Measurements from ENCODE around the gene UQCRC2.
"Not testable (repeated sequence)": the region's sequence is repeated elsewhere in the genome, so short reads cannot be mapped to it uniquely, and the experiment has no call there.

UQCRC2 gene

GRCh38 chr16:22012241-22012640 is 59.1 kb downstream of the UQCRC2 start:
- H3K4me3 ChIP-seq (ENCODE audit: low read depth, low read length) = no peak overlapping the region
- no peak for TF ChIP-seq CTCF (IDR thresholded peaks at IDR 0.05; ENCODE audit: low read depth, low read length)

- no peak overlapping the region for H3K4me3 ChIP-seq (ENCODE audit: low read depth, low read length)
- TF ChIP-seq CTCF (IDR thresholded peaks at IDR 0.05; ENCODE audit: low read depth, low read length) = no peak
Observed at GRCh38 chr16:22013486-22013885, 60.3 kb downstream of the UQCRC2 start.

DNA sequence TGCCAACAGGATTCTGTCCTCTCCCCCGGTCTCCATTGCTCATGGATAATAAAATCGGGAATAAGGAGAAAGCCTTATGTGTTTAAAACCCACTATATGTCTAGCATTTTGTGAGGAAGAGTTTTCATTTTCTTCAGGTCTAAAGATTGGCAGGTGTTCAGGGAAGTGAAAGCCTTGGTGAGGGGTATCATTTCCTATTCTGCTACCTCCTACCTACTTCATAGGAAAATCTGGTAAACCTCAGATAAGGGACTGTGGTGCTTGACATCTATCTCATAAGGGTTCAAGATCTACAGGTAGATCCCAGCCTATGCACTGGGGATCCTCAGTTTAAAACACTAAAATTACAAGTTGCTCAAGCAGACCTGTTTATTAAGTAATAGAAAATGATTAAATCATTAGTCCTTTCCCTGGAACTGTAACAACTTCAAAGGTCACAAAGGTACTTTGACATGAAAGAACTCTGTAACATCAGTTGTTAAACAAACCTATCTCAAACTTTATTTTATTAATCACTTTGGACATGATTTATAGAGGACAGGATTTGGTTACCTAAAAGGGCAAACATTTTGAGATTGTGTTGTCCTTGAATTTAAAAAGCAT is 61.2 kb downstream of the UQCRC2 start:
- TF ChIP-seq CTCF (IDR thresholded peaks at IDR 0.05; ENCODE audit: low read depth, low read length) = no peak
- no peak overlapping the region for H3K4me3 ChIP-seq (ENCODE audit: low read depth, low read length)

DNA sequence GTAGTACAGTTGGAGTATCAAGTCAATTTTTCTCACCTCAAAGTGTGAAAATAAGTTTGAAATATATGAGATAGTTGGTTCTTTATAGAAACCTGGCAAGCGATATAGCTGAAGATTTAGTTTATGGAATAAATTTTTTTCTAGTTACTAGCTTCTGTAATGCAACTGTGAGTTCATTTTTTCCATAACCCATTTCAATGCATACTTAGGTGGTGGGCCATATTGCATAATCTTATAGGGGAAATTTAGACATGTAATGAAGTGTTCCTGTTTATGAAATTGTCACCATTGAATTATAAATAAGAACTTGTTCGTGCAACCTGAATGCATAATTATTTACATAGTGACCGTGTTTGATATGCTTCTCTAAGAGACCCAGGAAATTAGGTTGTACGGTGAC is 63.8 kb downstream of the UQCRC2 start:
- no peak for TF ChIP-seq CTCF (IDR thresholded peaks at IDR 0.05; ENCODE audit: low read depth, low read length)

GRCh38 chr16:22018559-22018958 is 65.4 kb downstream of the UQCRC2 start:
- no peak overlapping the region for H3K4me3 ChIP-seq (ENCODE audit: low read depth, low read length)
- TF ChIP-seq CTCF (IDR thresholded peaks at IDR 0.05; ENCODE audit: low read depth, low read length) = no peak

More for the DNA sequence above, 63.8 kb downstream of the UQCRC2 start:
- H3K4me3 ChIP-seq (ENCODE audit: low read depth, low read length) = no peak overlapping the region

- H3K4me3 ChIP-seq (ENCODE audit: low read depth, low read length) = no peak overlapping the region
- TF ChIP-seq CTCF (IDR thresholded peaks at IDR 0.05; ENCODE audit: low read depth, low read length) = no peak
Observed at GRCh38 chr16:22022151-22022550, 69.0 kb downstream of the UQCRC2 start.

- H3K4me3 ChIP-seq (ENCODE audit: low read depth, low read length) = no peak overlapping the region
- no peak for TF ChIP-seq CTCF (IDR thresholded peaks at IDR 0.05; ENCODE audit: low read depth, low read length)
Observed at GRCh38 chr16:22023505-22023904, 70.3 kb downstream of the UQCRC2 start.

- not testable (repeated sequence) for H3K4me3 ChIP-seq (ENCODE audit: low read depth, low read length)
Observed at GRCh38 chr16:22024785-22025184, 71.6 kb downstream of the UQCRC2 start.
